HuH-7.5 (cell line): ENCODE data around the gene PKN3.
A peak's percentile ranks its signal among the peaks of the same experiment; 100 is the strongest.
"Not testable (repeated sequence)": the region's sequence is repeated elsewhere in the genome, so short reads cannot be mapped to it uniquely, and the experiment has no call there.

Experiments
- DNase-seq: peaks from one replicate; pipeline ENCODE4 v3.0.0; 2011; ENCODE audit warnings: low spot score

PKN3 gene

GRCh38 chr9:128693738-128694137 lies 8.6 kb upstream of the PKN3 start:
- not testable (repeated sequence) for DNase-seq

- DNase-seq = no peak
Observed at GRCh38 chr9:128694344-128694743, 8.0 kb upstream of the PKN3 start.

DNA sequence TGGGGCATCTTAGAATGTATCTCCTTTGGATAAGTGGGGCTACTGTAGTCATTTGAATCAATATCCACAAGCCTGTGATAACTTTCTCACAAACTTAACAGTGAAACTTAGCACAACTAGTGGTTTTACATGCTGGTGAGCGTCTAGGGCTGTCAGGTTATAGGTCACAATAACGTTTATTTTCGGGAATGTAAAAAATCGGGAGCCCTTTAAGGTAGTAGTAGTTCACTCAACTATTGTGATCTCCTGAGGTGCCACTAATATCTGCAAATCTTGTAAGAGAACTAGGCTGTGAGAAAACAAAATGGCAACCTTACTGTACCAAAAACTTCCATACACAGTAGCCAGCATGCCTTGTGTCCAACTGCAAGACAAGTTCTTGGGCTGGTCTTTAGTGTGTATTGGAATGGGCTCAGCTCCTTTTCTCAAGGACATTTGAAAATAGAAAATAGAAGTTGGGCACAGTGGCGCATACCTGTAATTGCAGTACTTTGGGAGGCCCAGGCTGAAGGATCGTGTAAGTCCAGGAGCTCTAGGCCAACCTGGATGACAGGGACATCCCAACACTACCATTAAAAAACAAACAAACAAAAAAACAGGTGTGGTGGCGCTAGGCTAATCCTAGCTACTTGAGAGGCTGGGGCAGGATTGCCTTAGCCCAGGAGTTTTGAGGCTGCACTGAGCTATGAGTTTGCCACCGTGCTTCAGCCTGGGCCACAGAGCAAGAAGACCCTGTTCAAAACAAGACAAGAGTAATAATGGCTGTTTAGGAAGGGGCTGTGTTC lies 5.2 kb upstream of the PKN3 start:
- no peak for DNase-seq

DNA sequence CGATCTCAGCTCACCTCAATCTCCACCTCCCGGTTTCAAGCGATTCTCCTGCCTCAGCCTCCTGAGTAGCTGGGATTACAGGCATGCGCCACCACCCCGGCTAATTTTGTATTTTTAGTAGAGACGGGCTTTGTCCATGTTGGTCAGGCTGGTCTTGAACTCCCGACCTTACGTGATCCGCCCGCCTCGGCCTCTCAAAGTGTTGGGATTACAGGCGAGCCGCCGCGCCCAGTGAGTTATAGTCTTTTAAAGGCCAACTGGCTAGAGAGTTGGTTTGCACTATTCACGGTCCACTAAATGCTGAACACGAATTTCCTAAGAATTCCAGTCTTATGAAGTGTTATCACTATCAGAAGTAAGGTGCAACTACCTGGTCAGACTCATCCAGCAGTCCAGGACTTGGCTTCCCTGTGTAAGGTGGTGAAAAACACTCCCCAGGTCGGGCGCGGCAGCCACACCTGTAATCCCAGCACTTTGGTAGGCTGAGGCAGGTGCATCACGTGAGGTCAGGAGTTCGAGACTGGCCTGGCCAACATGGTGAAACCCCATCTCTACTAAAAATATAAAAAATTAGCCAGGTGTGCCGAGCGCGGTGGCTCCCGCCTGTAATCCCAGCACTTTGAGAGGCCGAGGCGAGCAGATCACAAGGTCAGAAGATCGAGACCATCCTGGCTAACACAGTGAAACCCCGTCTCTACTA lies 3.1 kb upstream of the PKN3 start:
- DNase-seq = not testable (repeated sequence)

GRCh38 chr9:128701227-128701854 lies 962 bp upstream of the PKN3 start:
- no peak for DNase-seq

DNA sequence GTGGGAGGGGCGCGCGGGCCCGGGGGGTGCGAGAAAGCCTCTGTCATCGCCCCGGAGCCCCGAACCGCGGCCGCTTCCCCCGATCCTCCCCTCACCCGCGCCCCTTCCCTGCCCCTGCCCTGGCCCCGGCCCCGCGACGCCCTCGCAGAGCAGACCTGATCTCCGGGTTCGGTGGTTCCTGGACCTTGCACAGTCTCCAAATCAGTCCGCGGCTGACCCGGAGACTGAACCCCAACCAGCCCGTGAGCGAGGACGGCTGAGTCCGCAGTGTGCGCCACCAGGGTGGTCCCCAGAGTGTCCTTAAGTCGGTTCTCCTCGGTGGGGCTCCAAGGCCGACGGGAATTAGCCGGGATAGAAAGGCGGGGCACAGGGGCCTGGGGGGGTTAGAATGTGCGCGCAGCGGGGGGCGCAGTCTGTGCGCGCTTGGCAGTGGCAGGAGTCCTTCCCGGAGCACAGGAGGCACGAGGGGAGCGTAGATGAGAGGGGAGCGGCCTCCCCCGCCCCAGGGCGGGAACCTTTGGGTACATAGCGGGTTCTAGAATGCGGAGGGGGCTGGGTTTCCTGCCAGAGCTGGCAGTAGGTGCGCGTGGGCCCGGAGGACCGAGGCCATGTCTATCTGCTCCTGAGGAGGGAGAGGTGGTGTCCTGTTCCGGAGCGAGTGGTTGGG lies 779 bp downstream of the PKN3 start:
- peak; percentile 74 for DNase-seq

GRCh38 chr9:128703616-128704355 lies 1.5 kb downstream of the PKN3 start:
- DNase-seq = no peak

DNA sequence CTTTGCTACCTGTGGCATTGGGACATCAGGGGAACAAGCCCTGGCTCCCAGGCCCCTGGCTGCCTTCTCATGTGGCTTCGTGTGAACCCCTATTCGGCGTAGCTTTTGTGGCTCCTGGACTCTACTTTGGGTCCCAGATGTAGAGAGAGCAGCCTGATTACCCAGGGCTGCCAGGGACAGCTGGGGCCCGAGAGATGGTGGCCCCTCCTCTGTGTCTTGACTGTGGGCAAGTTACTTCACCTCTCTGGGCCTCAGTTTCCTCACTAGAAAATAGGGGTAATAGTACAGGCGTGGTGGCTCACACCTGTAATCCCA lies 2.0 kb downstream of the PKN3 start:
- DNase-seq = no peak

GRCh38 chr9:128705051-128705965 lies 3.0 kb downstream of the PKN3 start:
- DNase-seq = no peak

DNA sequence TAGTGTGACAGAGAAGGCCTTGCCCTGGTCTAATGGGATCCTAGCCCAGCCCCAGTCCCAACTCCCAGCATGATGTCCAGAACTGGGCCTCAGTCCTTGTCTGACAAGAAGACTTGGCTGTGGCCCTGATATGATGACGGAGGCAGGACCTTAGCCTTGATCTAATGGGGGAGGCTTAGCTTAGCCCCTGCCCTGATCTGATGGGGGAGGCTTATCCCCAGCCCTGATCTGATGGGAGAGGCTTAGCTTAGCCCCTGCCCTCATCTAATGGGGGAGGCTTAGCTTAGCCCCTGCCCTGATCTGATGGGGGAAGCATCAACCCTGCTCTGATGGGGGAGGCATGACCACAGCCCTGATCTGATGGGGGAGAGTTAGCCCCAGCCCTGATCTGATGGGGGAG lies 3.7 kb downstream of the PKN3 start:
- no peak for DNase-seq

DNA sequence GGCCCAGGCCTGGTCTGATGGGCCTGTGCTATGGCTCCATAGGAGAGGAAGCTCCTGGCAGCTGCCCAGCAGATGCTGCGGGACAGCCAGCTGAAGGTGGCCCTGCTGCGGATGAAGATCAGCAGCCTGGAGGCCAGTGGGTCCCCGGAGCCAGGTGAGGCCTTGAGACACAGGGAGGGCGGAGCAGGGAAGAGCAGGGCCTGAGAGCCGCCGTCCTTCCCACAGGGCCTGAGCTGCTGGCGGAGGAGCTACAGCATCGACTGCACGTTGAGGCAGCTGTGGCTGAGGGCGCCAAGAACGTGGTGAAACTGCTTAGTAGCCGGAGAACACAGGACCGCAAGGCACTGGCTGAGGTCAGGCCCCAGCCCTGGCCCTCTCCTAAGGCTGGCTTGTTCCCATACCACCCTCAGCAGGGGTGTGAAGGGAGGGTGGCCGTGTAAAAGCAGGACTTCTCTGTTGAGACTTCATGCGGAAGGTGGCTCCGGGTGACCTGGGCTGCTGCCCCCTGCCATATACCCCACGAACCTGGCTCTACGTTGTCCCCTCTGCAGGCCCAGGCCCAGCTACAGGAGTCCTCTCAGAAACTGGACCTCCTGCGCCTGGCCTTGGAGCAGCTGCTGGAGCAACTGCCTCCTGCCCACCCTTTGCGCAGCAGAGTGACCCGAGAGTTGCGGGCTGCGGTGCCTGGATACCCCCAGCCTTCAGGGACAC lies 4.5 kb downstream of the PKN3 start:
- DNase-seq = no peak

DNA sequence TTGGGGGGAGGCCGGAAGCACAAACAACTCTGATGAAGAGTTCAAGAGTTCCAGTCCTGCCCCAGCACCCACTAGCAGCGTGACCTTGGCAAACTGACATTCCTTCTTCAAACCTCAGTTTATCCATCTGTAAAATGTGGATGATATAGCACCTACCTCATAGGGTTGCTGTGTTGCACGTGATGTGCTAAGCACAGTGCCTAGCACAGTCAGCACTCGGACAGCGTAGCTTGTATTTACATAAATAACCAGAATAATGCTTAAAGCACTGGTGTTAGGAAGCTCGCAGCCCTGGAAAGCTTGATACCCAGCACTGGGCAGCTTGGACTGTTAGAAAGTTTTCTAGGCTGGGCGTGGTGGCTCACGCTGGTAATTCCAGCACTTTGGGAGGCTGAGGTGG lies 5.1 kb downstream of the PKN3 start:
- no peak for DNase-seq

DNA sequence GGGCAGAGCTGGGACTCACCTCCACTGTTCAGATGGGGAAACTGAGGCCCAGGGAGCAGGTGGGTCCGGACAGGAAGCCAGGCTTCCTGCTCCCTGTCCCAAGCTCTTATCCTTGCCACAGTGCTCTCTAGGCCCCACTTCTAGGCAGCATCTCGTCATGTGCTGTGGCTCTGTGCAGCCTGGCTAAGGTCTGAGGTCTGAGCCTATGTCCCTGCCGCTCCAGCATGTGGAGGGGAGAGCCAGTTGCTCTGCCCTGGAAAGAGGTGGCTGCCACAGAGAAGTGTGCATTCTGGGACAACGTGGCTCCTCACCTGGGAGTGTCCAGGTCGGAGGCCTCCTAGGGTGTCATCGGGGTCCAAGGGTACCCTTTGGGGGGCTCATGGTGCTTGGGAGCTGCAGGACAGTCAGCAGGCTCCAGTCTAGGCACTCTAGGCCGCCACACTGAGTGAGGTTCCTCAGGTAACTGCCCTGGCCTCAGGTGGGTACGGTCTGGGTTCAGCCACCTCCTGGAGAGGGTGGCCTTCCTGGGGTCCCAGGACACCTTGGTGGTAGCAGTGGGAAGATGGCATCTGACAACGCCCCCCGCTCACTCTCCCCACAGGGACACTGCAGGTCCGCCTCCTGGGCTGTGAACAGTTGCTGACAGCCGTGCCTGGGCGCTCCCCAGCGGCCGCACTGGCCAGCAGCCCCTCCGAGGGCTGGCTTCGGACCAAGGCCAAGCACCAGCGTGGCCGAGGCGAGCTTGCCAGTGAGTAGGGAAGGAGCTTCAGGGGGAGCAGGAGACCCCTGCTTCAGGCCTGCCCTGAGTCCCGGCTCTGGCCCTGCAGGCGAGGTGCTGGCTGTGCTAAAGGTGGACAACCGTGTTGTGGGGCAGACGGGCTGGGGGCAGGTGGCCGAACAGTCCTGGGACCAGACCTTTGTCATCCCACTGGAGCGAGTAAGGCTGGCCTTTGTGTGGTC lies 10.4 kb downstream of the PKN3 start:
- DNase-seq = no peak

DNA sequence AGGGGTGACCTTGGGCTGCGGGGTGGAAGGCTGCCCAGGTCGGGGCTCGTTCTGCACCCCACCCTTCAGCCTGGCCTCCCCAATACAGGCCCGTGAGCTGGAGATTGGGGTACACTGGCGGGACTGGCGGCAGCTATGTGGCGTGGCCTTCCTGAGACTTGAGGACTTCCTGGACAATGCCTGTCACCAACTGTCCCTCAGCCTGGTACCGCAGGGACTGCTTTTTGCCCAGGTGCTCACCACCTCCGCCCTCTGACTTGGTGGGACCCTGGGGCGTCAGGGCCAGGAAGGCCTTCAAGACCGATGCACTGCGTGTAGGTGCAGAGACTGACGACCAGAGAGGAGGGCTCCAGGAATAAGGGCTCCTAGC lies 11.1 kb downstream of the PKN3 start:
- DNase-seq = no peak

DNA sequence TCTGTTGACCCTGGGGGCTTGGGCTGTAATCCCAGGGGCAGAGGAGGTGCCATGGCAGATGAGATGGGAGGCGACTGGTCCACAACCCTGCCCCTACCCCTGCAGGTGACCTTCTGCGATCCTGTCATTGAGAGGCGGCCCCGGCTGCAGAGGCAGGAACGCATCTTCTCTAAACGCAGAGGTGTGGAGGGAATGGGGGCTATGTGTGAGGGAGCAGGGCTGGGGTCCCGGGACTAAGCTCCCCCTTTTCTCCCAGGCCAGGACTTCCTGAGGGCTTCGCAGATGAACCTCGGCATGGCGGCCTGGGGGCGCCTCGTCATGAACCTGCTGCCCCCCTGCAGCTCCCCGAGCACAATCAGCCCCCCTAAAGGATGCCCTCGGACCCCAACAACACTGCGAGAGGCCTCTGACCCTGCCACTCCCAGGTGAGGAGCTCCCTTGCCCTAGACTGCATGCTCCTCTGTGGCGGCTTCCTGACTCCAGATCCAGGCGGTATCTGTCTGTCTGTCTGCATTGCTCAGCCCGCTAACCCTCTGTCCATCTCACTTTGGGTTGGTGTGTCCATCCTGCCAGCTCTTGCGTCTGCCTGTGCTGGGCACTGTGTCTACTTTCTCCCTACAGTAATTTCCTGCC lies 11.8 kb downstream of the PKN3 start:
- no peak for DNase-seq

DNA sequence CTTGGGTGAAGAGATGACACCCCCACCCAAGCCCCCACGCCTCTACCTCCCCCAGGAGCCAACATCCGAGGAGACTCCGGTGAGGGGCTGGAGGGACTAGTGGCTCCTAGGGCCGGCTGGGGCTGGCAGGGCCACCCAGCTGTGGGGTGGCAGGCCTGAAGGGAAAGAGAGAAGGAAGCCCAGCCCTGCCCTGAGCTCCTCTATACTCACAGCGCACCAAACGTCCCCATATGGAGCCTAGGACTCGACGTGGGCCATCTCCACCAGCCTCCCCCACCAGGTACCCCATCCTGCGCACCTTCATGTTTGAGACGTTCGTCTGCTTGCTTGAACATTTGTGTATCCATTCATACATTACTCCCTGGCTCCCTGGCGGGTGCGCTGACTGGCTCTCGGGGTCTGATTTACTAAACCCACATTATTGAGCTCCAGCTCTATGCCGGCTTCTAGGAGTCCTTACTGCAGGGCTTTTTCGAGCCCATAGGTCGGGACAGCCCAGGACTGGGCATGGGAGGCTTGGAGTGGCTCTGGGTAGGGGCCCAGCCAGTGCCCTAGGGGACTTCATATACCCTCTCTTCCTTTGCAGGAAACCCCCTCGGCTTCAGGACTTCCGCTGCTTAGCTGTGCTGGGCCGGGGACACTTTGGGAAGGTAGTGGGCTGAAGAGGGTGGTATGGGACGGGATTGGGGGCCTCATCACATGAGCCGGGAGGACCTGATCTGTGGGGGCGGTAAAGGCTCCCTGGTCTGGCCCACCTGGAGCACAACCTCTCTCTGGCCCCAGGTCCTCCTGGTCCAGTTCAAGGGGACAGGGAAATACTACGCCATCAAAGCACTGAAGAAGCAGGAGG lies 12.5 kb downstream of the PKN3 start:
- DNase-seq = no peak

- no peak for DNase-seq
Observed at GRCh38 chr9:128715436-128715750, 13.1 kb downstream of the PKN3 start.
